GM18505 (cell line): ENCODE results near the gene DCAF4L1.

Experiments used
- ATAC-seq: cut with Tn5 transposase; IDR thresholded peaks from one replicate; pipeline ENCODE4 v1.9.1; 2021; ENCODE audit not compliant: unreplicated experiment
- POLR2A ChIP-seq: IDR thresholded peaks from 4 replicates; pipeline ENCODE4 v1.6.1; 2011; ENCODE audit warnings: borderline replicate concordance; ENCODE audit not compliant: insufficient read depth, insufficient read length; ENCODE audit errors: extremely low read depth

DCAF4L1 gene

GRCh38 chr4:41967392-41967791 lies 14.2 kb upstream of the DCAF4L1 start:
- no peak for ATAC-seq
- TF ChIP-seq POLR2A, result no peak

- no peak for ATAC-seq
- TF ChIP-seq POLR2A, result no peak
These were observed 11.9 kb upstream of the DCAF4L1 start for GRCh38 chr4:41969671-41970070.

- ATAC-seq, result no peak
These were observed 6.2 kb upstream of the DCAF4L1 start for GRCh38 chr4:41975341-41975740.

GRCh38 chr4:41976775-41977516 lies 4.6 kb upstream of the DCAF4L1 start:
- TF ChIP-seq POLR2A, result no peak

More at GRCh38 chr4:41975341-41975740, 6.2 kb upstream of the DCAF4L1 start:
- no peak for TF ChIP-seq POLR2A

GRCh38 chr4:41977709-41978108 lies 3.8 kb upstream of the DCAF4L1 start:
- ATAC-seq, result no peak
- TF ChIP-seq POLR2A, result no peak

More at GRCh38 chr4:41976775-41977516, 4.6 kb upstream of the DCAF4L1 start:
- ATAC-seq, result no peak

GRCh38 chr4:41982716-41983115 lies 1.2 kb downstream of the DCAF4L1 start:
- no peak for TF ChIP-seq POLR2A
- ATAC-seq, result no peak

GRCh38 chr4:41985151-41985550 lies 3.6 kb downstream of the DCAF4L1 start:
- TF ChIP-seq POLR2A, result no peak
- no peak for ATAC-seq

GRCh38 chr4:41989994-41990364 lies 8.4 kb downstream of the DCAF4L1 start:
- ATAC-seq, result peak; percentile 10
- no peak for TF ChIP-seq POLR2A

- peak; percentile 98 for ATAC-seq
- peak; percentile 96 for TF ChIP-seq POLR2A
These were observed 9.0 kb downstream of the DCAF4L1 start, which contains the start of gene SLC30A9 for GRCh38 chr4:41990365-41991111. Gene SLC30A9 (plus strand): TSS chr4:41990530. CDS start chr4:41990652, 122 bp downstream.

- TF ChIP-seq POLR2A, result no peak
- ATAC-seq, result no peak
These were observed 10.6 kb downstream of the DCAF4L1 start for GRCh38 chr4:41991916-41992767.

GRCh38 chr4:41992967-41993857 lies 11.7 kb downstream of the DCAF4L1 start:
- ATAC-seq, result no peak
- TF ChIP-seq POLR2A, result no peak

GRCh38 chr4:41994461-41994985 lies 13.0 kb downstream of the DCAF4L1 start:
- ATAC-seq, result no peak

More at GRCh38 chr4:41994461-41994985, 13.0 kb downstream of the DCAF4L1 start:
- no peak for TF ChIP-seq POLR2A
